SU-DHL-6 (cell line): ENCODE results near the gene LMNA.

ENCODE experiments used
- H2AFZ ChIP-seq: fragments of 200-600 bp; sonication (generic); 2 replicates; pipeline ENCODE4 v1.6.1; 2014; ENCODE audit warnings: low read depth, mild to moderate bottlenecking, moderate library complexity, mixed read lengths, antibody characterized with exemption, low read length; ENCODE audit not compliant: severe bottlenecking
- H3F3A ChIP-seq: fragments of 200-600 bp; shearing (Covaris generic); 2 replicates; pipeline ENCODE4 v1.6.0; 2016; ENCODE audit warnings: antibody characterized with exemption, mild to moderate bottlenecking; ENCODE audit not compliant: insufficient read depth
- H3K27ac ChIP-seq: fragments of 200-600 bp; sonication (generic); 2 replicates; pipeline ENCODE4 v1.5.1; 2016; ENCODE audit warnings: low read depth, mild to moderate bottlenecking, low read length, moderate library complexity, mixed read lengths
- H3K27me3 ChIP-seq: fragments of 200-600 bp; sonication (generic), shearing (Covaris generic); 2 replicates; pipeline ENCODE4 v1.6.0; 2014; ENCODE audit warnings: mild to moderate bottlenecking, low read length
- H3K36me3 ChIP-seq: fragments of 200-600 bp; sonication (generic); 2 replicates; pipeline ENCODE4 v1.6.1; 2014; ENCODE audit warnings: mild to moderate bottlenecking, low read length, mixed read lengths
- H3K4me2 ChIP-seq: fragments of 300-600, 200-600 bp; shearing (Covaris generic), sonication (generic); 2 replicates; pipeline ENCODE4 v1.6.0; 2014; ENCODE audit warnings: low read length, low read depth, mild to moderate bottlenecking; ENCODE audit not compliant: poor library complexity, severe bottlenecking
- H3K4me3 ChIP-seq: fragments of 200-600 bp; sonication (generic); 2 replicates; pipeline ENCODE4 v1.5.1; 2014; ENCODE audit warnings: antibody characterized with exemption, low read length, mild to moderate bottlenecking, mixed read lengths; ENCODE audit not compliant: insufficient read depth, poor library complexity, severe bottlenecking
- H3K79me2 ChIP-seq: fragments of 200-600 bp; sonication (generic); 2 replicates; pipeline ENCODE4 v1.6.1; 2014; ENCODE audit warnings: mild to moderate bottlenecking, low read length, moderate library complexity; ENCODE audit not compliant: insufficient read depth
- H3K9ac ChIP-seq: fragments of 200-600 bp; sonication (generic); 2 replicates; pipeline ENCODE4 v1.7.0; 2014; ENCODE audit warnings: mild to moderate bottlenecking, low read length
- H3K9me2 ChIP-seq: fragments of 200-600 bp; sonication (generic); replicated peaks from 2 replicates; pipeline ENCODE4 v1.6.1; 2014; ENCODE audit warnings: low read length; ENCODE audit not compliant: insufficient read depth
- H3K9me3 ChIP-seq: fragments of 200-600 bp; sonication (generic); 2 replicates; pipeline ENCODE4 v1.6.1; 2014; ENCODE audit warnings: low read length, mixed read lengths; ENCODE audit not compliant: insufficient read depth
- H4K20me1 ChIP-seq: fragments of 200-600 bp; sonication (generic); 2 replicates; pipeline ENCODE4 v1.6.1; 2014; ENCODE audit warnings: low read depth, mild to moderate bottlenecking, antibody characterized with exemption, low read length, moderate library complexity, mixed read lengths
- CTCF ChIP-seq: fragments of 200-600 bp; sonication (generic); IDR thresholded peaks from one replicate; pipeline ENCODE4 v1.5.1; 2017; ENCODE audit warnings: antibody characterized with exemption, mild to moderate bottlenecking, low read length, moderate library complexity; ENCODE audit not compliant: insufficient read depth, poor library complexity, severe bottlenecking
- EZH2phosphoT487 ChIP-seq: fragments of 200-600 bp; sonication (generic), shearing (Covaris generic); conservative IDR thresholded peaks from 2 replicates; pipeline ENCODE4 v1.6.1; 2018; ENCODE audit warnings: mild to moderate bottlenecking, antibody characterized with exemption, low read length, moderate library complexity, mixed read lengths

Gene LMNA

GRCh38 chr1:156090138-156090839, 24.2 kb upstream of the LMNA start:
- Histone ChIP-seq H3K27me3 (no peaks in the 10 kb centered on the region), H3K79me2 (no peaks in the 10 kb centered on the region), H2AFZ (no peak overlapping the region), H3K27ac (no peak overlapping the region), H3F3A (no peaks in the 10 kb centered on the region), H3K9ac (no peak overlapping the region), H3K36me3 (no peaks in the 10 kb centered on the region), H3K4me3 (no peak overlapping the region), H3K9me2 (no peaks in the 10 kb centered on the region), H3K4me2 (no peak overlapping the region), H3K9me3 (no peaks in the 10 kb centered on the region), H4K20me1 (no peaks in the 10 kb centered on the region)
- TF ChIP-seq CTCF: no peak
- TF ChIP-seq EZH2phosphoT487: no peak

GRCh38 chr1:156090840-156091188, 23.7 kb upstream of the LMNA start:
- Histone ChIP-seq H3K27ac (no peak overlapping the region), H3K79me2 (no peaks in the 10 kb centered on the region), H3K9me3 (no peaks in the 10 kb centered on the region), H3K9ac (no peak overlapping the region), H3K4me3 (no peak overlapping the region), H3F3A (no peaks in the 10 kb centered on the region), H2AFZ (no peak overlapping the region), H4K20me1 (no peaks in the 10 kb centered on the region), H3K4me2 (no peak overlapping the region), H3K9me2 (no peaks in the 10 kb centered on the region), H3K36me3 (no peaks in the 10 kb centered on the region), H3K27me3 (no peaks in the 10 kb centered on the region)
- TF ChIP-seq EZH2phosphoT487 (no peak), CTCF (peak; percentile 57)

- TF ChIP-seq CTCF (no peak), EZH2phosphoT487 (no peak)
- H3K27ac ChIP-seq: no peak overlapping the region
- no peaks in the 10 kb centered on the region for H3K9me2 ChIP-seq
Measured at GRCh38 chr1:156091610-156092009, 22.9 kb upstream of the LMNA start.

More at GRCh38 chr1:156091610-156092009, 22.9 kb upstream of the LMNA start:
- Histone ChIP-seq H3K9ac (no peak overlapping the region), H3K4me2 (no peak overlapping the region), H2AFZ (no peak overlapping the region), H3F3A (no peaks in the 10 kb centered on the region), H3K36me3 (no peaks in the 10 kb centered on the region), H4K20me1 (no peaks in the 10 kb centered on the region), H3K79me2 (no peaks in the 10 kb centered on the region), H3K4me3 (no peak overlapping the region), H3K27me3 (no peaks in the 10 kb centered on the region), H3K9me3 (no peaks in the 10 kb centered on the region)
